Stimulated activated CD8-positive, alpha-beta memory T cell treated with anti-CD3 and anti-CD28 coated beads, Interleukin-7, amount 100 ng/mL, for 48 hours (primary cell): ENCODE results near the gene ZNF319.

Experiments
- DNase-seq, 2 donors: peaks; one replicate each; pipeline ENCODE4 v3.0.0-alpha.2; 2020; ENCODE audit warnings: low read depth in 1 of 2; ENCODE audit errors: extremely low read depth in 1 of 2

Gene ZNF319

GRCh38 chr16:58037365-58038057 is 37.0 kb upstream of the ZNF319 start:
- no peak for DNase-seq

- no peak for DNase-seq
These were observed 36.5 kb upstream of the ZNF319 start for GRCh38 chr16:58036943-58037342.

- no peak for DNase-seq
These were observed 35.1 kb upstream of the ZNF319 start for GRCh38 chr16:58035356-58036170.

- DNase-seq, result no peak
These were observed 34.3 kb upstream of the ZNF319 start for GRCh38 chr16:58034774-58035173.

- no peak for DNase-seq
These were observed 33.7 kb upstream of the ZNF319 start for GRCh38 chr16:58034128-58034685.

- no peak for DNase-seq
These were observed 32.3 kb upstream of the ZNF319 start for GRCh38 chr16:58032710-58033293.

- no peak for DNase-seq
These were observed 30.7 kb upstream of the ZNF319 start for GRCh38 chr16:58031016-58031800.

- no peak for DNase-seq
These were observed 29.8 kb upstream of the ZNF319 start for GRCh38 chr16:58030136-58030840.

- DNase-seq, result no peak
These were observed 28.9 kb upstream of the ZNF319 start for GRCh38 chr16:58029410-58029809.

- DNase-seq, result no peak
These were observed 28.1 kb upstream of the ZNF319 start for GRCh38 chr16:58028541-58029070.

- DNase-seq, result no peak
These were observed 27.5 kb upstream of the ZNF319 start for GRCh38 chr16:58027916-58028455.

GRCh38 chr16:58027161-58027915 is 26.9 kb upstream of the ZNF319 start:
- no peak for DNase-seq

GRCh38 chr16:58026705-58027160 is 26.3 kb upstream of the ZNF319 start:
- no peak for DNase-seq

- DNase-seq, result no peak
These were observed 25.8 kb upstream of the ZNF319 start for GRCh38 chr16:58026139-58026704.

- DNase-seq, result peak; percentile 45
These were observed 25.1 kb upstream of the ZNF319 start, which contains the start of gene MMP15 for GRCh38 chr16:58025351-58026138. MMP15 (plus strand) TSS chr16:58025754; CDS start chr16:58026351, 597 bp downstream.

GRCh38 chr16:58024486-58025350 is 24.2 kb upstream of the ZNF319 start:
- no peak for DNase-seq
